Measurements from ENCODE around the gene LBHD2. TPM values are rescaled to one million over a fixed set of nuclear protein-coding genes. Genes with fewer than 3 reads are reported as not detected.

LBHD2 gene
- total RNA-seq, 1 donor from 2014 or later = not detected

DNA sequence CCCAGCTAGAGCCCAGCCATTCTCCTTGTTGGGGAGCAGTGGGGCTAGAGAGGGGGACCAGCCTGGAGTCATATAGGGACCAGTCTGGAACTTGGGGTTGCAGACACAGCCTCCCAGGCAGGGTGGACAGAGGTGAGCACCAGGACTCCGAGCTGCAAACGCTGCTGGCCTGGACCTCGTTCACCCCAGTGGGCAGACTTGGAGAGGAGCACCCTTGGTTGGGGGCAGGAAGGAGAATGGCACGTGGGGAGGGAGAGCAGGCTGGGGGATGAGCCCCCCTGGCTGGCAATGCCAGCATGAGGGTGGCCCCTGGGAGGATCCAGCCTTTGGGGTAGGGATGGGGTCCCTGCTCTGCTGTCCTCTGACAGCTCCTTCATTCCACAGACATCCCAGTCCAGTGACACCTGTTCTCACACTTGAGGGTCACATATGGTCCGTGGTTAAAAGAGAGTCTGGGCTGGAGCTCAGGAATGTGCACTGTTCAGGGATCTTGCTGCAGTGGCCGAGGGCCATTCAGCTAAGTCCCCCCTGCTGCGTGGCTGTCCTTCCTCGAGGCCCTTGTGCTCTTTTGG, 2.8 kb downstream of the LBHD2 start:
- TF ChIP-seq POLR2A (IDR thresholded peaks at IDR 0.05) = no peak
- TF ChIP-seq, protein P1, sequence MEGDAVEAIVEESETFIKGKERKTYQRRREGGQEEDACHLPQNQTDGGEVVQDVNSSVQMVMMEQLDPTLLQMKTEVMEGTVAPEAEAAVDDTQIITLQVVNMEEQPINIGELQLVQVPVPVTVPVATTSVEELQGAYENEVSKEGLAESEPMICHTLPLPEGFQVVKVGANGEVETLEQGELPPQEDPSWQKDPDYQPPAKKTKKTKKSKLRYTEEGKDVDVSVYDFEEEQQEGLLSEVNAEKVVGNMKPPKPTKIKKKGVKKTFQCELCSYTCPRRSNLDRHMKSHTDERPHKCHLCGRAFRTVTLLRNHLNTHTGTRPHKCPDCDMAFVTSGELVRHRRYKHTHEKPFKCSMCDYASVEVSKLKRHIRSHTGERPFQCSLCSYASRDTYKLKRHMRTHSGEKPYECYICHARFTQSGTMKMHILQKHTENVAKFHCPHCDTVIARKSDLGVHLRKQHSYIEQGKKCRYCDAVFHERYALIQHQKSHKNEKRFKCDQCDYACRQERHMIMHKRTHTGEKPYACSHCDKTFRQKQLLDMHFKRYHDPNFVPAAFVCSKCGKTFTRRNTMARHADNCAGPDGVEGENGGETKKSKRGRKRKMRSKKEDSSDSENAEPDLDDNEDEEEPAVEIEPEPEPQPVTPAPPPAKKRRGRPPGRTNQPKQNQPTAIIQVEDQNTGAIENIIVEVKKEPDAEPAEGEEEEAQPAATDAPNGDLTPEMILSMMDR (IDR thresholded peaks at IDR 0.05) = no peak
- no peak for TF ChIP-seq POLR2AphosphoS5 (IDR thresholded peaks at IDR 0.05; ENCODE audit: insufficient read depth in 1 of 2, low read depth in 1 of 2)
- intact Hi-C loops (cut with DNase I) = no loop called here
- Histone ChIP-seq H3K36me3 (no peaks in the 10 kb centered on the region), H3K9me3 (no peaks in the 10 kb centered on the region), H3K4me3 (no peak overlapping the region), H3K4me1 (peaks cover 16% of the 10 kb centered on the region), H3K27me3 (no peaks in the 10 kb centered on the region), H3K27ac (no peak overlapping the region)
- DNase-seq (ENCODE audit: extremely low spot score in 2 of 2) = no peak

DNA sequence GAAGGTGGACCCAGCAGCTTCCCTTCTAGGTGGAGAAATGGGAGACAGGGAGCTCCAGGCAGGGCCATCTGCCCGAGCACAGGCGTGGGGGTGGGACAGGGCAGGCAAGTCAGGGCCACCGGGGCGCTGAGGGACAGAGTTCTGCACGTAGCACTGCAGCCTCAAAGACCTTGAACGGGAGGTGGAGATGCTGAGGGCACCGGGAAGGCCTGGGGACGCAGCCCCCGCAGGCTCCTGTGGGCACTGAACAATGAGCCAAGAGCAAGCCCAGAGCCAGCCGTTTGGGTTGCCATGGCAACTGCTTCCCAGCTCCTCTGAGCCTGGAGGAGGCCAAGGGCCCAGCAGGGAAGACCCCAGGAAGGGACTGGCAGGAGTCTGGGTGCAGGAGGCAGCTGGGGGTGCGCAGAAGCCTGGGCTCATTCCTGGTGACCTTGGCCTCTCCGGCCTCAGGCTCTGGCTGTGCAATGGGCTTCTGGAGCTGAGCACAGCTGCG, 3.4 kb downstream of the LBHD2 start:
- intact Hi-C loops (cut with DNase I) = no loop called here
- Histone ChIP-seq H3K27ac (no peak overlapping the region), H3K36me3 (no peaks in the 10 kb centered on the region), H3K27me3 (no peaks in the 10 kb centered on the region), H3K4me1 (peaks cover 16% of the 10 kb centered on the region), H3K9me3 (no peaks in the 10 kb centered on the region), H3K4me3 (no peak overlapping the region)
- no peak for DNase-seq (ENCODE audit: extremely low spot score in 2 of 2)
- TF ChIP-seq POLR2AphosphoS5 (IDR thresholded peaks at IDR 0.05; ENCODE audit: insufficient read depth in 1 of 2, low read depth in 1 of 2) (no peak), POLR2A (IDR thresholded peaks at IDR 0.05) (no peak)
- TF ChIP-seq, protein P1 (IDR thresholded peaks at IDR 0.05) = no peak

DNA sequence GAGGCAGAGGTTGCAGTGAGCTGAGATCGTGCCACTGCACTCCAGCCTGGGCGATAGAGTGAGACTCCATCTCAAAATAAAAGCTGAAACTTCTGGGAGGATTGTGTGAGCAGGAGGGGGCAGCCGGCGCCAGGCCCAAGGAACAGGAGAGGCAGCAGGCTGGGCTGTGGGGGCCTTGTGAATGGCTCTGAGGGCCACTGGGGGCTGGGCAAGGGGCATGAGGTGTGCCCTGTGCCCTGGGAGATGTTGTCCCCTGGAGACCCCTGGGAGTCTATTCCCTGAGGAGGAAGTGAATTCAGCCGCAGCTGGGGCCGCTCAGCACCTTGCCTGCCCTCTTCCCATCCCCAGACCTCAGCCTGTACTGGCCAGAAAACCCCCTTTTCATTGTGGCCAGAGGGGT, 4.9 kb downstream of the LBHD2 start:
- Histone ChIP-seq H3K27ac (no peak overlapping the region), H3K4me1 (peaks cover 19% of the 10 kb centered on the region), H3K36me3 (no peaks in the 10 kb centered on the region), H3K27me3 (no peaks in the 10 kb centered on the region), H3K4me3 (no peak overlapping the region), H3K9me3 (no peaks in the 10 kb centered on the region)
- no peak for TF ChIP-seq POLR2AphosphoS5 (IDR thresholded peaks at IDR 0.05; ENCODE audit: insufficient read depth in 1 of 2, low read depth in 1 of 2)
- TF ChIP-seq, protein P1 (IDR thresholded peaks at IDR 0.05) = no peak
- TF ChIP-seq POLR2A (IDR thresholded peaks at IDR 0.05) = no peak
- no peak for DNase-seq (ENCODE audit: extremely low spot score in 2 of 2)
- intact Hi-C loops (cut with DNase I) = no loop called here

DNA sequence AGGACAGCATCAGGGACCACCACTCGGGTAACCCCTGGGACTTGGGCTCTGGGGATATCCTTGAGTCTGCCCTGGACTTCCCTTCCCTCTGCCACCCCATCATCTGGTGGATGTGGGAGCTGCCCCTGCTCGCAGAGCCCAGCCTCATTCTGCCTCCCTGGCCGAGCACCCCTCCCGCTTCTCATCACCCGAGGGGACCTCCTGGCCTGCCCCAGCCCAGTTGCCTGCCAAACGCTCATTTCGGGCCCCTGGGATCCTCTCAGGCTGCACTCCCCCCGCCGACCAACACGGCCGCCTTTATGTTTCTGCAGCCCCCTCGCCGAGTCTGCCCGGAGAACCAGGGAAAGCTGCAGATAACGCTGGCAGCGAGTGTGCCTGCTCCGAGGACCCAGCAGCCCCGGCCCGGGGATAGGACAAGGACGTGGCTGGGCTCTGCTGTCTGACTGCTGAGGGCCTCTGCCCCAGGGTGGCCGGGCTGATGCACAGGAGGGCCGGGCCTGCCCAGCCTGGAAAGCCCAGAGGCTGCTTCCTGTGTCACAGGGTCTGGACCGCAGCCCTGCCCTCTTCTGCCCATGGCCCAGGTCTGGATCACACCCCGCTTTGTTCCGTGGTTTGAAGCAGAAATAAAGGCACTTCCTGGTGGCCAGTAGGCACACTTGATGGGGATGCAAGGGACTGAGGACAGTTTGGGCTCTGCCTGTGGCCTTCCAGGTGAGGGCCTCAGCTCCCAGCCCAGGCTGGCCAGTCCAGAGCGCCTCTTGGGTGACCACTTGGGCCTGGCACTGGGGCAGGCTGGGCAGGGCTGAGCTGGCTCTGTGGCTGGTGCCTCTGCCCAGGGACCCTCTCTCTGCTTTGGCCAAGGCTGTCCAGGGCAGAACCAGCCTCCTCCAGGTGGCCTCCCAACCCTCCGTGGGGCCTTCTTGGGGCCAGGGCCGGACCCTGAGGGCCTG, 5.7 kb downstream of the LBHD2 start:
- H3K4me1 ChIP-seq = peaks cover 21% of the 10 kb centered on the region
- H3K4me3 ChIP-seq = no peak overlapping the region
- no peaks in the 10 kb centered on the region for H3K27me3 ChIP-seq
- no peak for DNase-seq (ENCODE audit: extremely low spot score in 2 of 2)
- H3K9me3 ChIP-seq = no peaks in the 10 kb centered on the region
- no peak overlapping the region for H3K27ac ChIP-seq
- intact Hi-C loops (cut with DNase I) = no loop called here
- TF ChIP-seq, protein P1 (IDR thresholded peaks at IDR 0.05) = no peak
- TF ChIP-seq POLR2A (IDR thresholded peaks at IDR 0.05) = no peak
- no peak for TF ChIP-seq POLR2AphosphoS5 (IDR thresholded peaks at IDR 0.05; ENCODE audit: insufficient read depth in 1 of 2, low read depth in 1 of 2)
- no peaks in the 10 kb centered on the region for H3K36me3 ChIP-seq

Data from vagina (tissue), 2 donors.